K562 (cell line): ENCODE measurements around the gene SMIM35. TPM values are rescaled to one million over a fixed set of nuclear protein-coding genes. Genes with fewer than 3 reads are reported as not detected.

Experiments
- ATAC-seq: fragments of 200-7000 bp; cut with Tn5 transposase; 3 replicates; pipeline ENCODE4 v1.9.1; 2020; ENCODE audit warnings: moderate library complexity
- BruUV-seq: library from RNA; stranded (reverse); fragments of 400-500 nt; replicated peaks from 2 replicates; lab custom pipeline; 2021; lab: Mats Ljungman, UMichigan
- CTCF ChIA-PET: fragments of 300-600 bp; formaldehyde crosslinking; extraction: SDS; loops from one replicate; lab custom pipeline; 2021; ENCODE audit warnings: low intra/inter-chr PET ratio; lab: Yijun Ruan, JAX
- POLR2A ChIA-PET: fragments of 300-600, 350-650 bp; sonication (Branson Sonifier 250); formaldehyde crosslinking; extraction: SDS; loops from one replicate; lab custom pipeline; 2021; ENCODE audit warnings: antibody characterized with exemption, inconsistent platforms; lab: Yijun Ruan, JAX
- DNase-seq, 4 experiments: peaks; one replicate each; pipeline versions ENCODE4 v3.0.0 to v3.0.0-alpha.2; 2011 to 2018; ENCODE audit warnings: low spot score in 3 of 4, mixed read lengths in 3 of 4; ENCODE audit errors: extremely low read depth in 1 of 4
- FAIRE-seq: peaks from 2 replicates; lab custom pipeline; 2011; peaks lifted over from hg19 to GRCh38; lab: Jason Lieb, UNC
- H2AFZ ChIP-seq: 2 replicates; pipeline ENCODE4 v1.6.0; 2011; ENCODE audit warnings: low read depth, low read length, control low read depth, inconsistent platforms
- H3K27ac ChIP-seq: fragments of 200-600 bp; 3 replicates; pipeline ENCODE4 v1.8.0; 2011; ENCODE audit warnings: low read depth, mild to moderate bottlenecking, control low read depth, inconsistent platforms, low read length, moderate library complexity, mixed read lengths; ENCODE audit errors: extremely low read depth
- H3K27me3 ChIP-seq, 2 experiments: fragments of 300-600 bp in 1 of 2; 2 replicates in 1 of 2; 3 replicates in 1 of 2; pipeline versions ENCODE4 v1.6.0 to v1.8.0; 2011; ENCODE audit warnings: inconsistent platforms in 2 of 2, low read length in 2 of 2, mild to moderate bottlenecking in 1 of 2, mixed read lengths in 1 of 2, moderate library complexity in 1 of 2; ENCODE audit not compliant: control insufficient read depth in 2 of 2, insufficient read depth in 2 of 2
- H3K36me3 ChIP-seq: fragments of 300-600 bp; 3 replicates; pipeline ENCODE4 v1.8.0; 2011; ENCODE audit warnings: mild to moderate bottlenecking, low read length, inconsistent platforms; ENCODE audit not compliant: control insufficient read depth, insufficient read depth
- H3K4me1 ChIP-seq, 2 experiments: fragments of 200-600 bp in 1 of 2; replicated peaks in 1 of 2; 2 replicates in 1 of 2; 3 replicates in 1 of 2; pipeline versions ENCODE4 v1.5.1 to v1.8.0; 2011; ENCODE audit warnings: inconsistent platforms in 2 of 2, low read length in 2 of 2, mild to moderate bottlenecking in 1 of 2, mixed read lengths in 1 of 2, moderate library complexity in 1 of 2; ENCODE audit not compliant: control insufficient read depth in 2 of 2, insufficient read depth in 2 of 2
- H3K4me2 ChIP-seq: 2 replicates; pipeline ENCODE4 v1.6.1; 2011; ENCODE audit warnings: low read length, control low read depth, inconsistent platforms, mixed read lengths; ENCODE audit not compliant: insufficient read depth
- H3K4me3 ChIP-seq: fragments of 200-600 bp; sonication (generic), shearing (Covaris generic); 2 replicates; pipeline ENCODE4 v1.5.1; 2016; ENCODE audit warnings: control low read depth, inconsistent platforms
- H3K79me2 ChIP-seq: fragments of 200-600 bp; 3 replicates; pipeline ENCODE4 v1.8.0; 2011; ENCODE audit warnings: low read length, inconsistent platforms; ENCODE audit not compliant: control insufficient read depth, insufficient read depth
- H3K9ac ChIP-seq, 2 experiments: 2 replicates each; pipeline versions ENCODE4 v1.6.0 to v1.6.1; 2011; ENCODE audit warnings: low read depth in 2 of 2, low read length in 2 of 2, control low read depth in 1 of 2, inconsistent platforms in 1 of 2, mild to moderate bottlenecking in 1 of 2, mixed read lengths in 1 of 2; ENCODE audit not compliant: insufficient read depth in 1 of 2
- H3K9me1 ChIP-seq: one replicate; pipeline ENCODE4 v1.6.0; 2011; ENCODE audit warnings: inconsistent platforms, mild to moderate bottlenecking, low read length, moderate library complexity; ENCODE audit not compliant: control insufficient read depth, insufficient read depth
- H3K9me3 ChIP-seq: replicated peaks from 2 replicates; pipeline ENCODE4 v1.5.1; 2011; ENCODE audit warnings: low read depth, low read length, inconsistent platforms; ENCODE audit not compliant: control insufficient read depth, insufficient read depth
- H4K20me1 ChIP-seq: replicated peaks from 2 replicates; pipeline ENCODE4 v1.6.1; 2011; ENCODE audit warnings: low read length, inconsistent platforms, mixed read lengths; ENCODE audit not compliant: control insufficient read depth, insufficient read depth
- KLF6 ChIP-seq: fragments of 250-450 bp; sonication (Bioruptor Pico); IDR thresholded peaks from 2 replicates; pipeline ENCODE4 v1.4.0; 2020; ENCODE audit warnings: mild to moderate bottlenecking, moderate library complexity, borderline replicate concordance
- RB1 ChIP-seq: fragments of 450-650 bp; IDR thresholded peaks from 2 replicates; pipeline ENCODE4 v1.6.1; 2017; ENCODE audit warnings: low read depth, mild to moderate bottlenecking
- SPI1 ChIP-seq: IDR thresholded peaks from 2 replicates; pipeline ENCODE4 v1.6.1; 2011; ENCODE audit warnings: low read depth, low read length, control low read depth, borderline replicate concordance
- YY1 ChIP-seq, 3 experiments: IDR thresholded peaks; 2 replicates each; pipeline ENCODE4 v1.6.1; 2011; ENCODE audit warnings: low read length in 2 of 3, mild to moderate bottlenecking in 2 of 3, moderate library complexity in 2 of 3, borderline replicate concordance in 1 of 3, control low read depth in 1 of 3, low read depth in 1 of 3; ENCODE audit not compliant: insufficient read depth in 3 of 3, insufficient replicate concordance in 2 of 3, control insufficient read depth in 1 of 3, insufficient read length in 1 of 3; ENCODE audit errors: extremely low read depth in 1 of 3
- ZBTB12 ChIP-seq: fragments of 250-450 bp; sonication (Bioruptor Pico); IDR thresholded peaks from 2 replicates; pipeline ENCODE4 v1.4.0; 2020
- ZBTB2 ChIP-seq: fragments of 450-650 bp; IDR thresholded peaks from 2 replicates; pipeline ENCODE4 v1.6.1; 2016; ENCODE audit warnings: antibody characterized with exemption
- ZBTB26 ChIP-seq: fragments of 450-650 bp; formaldehyde crosslinking; IDR thresholded peaks from 2 replicates; pipeline ENCODE4 v1.4.0; 2022; ENCODE audit warnings: missing genetic modification characterization
- ZNF347 ChIP-seq: fragments of 450-650 bp; formaldehyde crosslinking; IDR thresholded peaks from 2 replicates; pipeline ENCODE4 v1.4.0; 2020; ENCODE audit warnings: low read depth, mild to moderate bottlenecking, moderate library complexity
- ZNF589 ChIP-seq: fragments of 200-800 bp; sonication (Bioruptor generic); IDR thresholded peaks from 2 replicates; pipeline ENCODE4 v1.6.1; 2016; ENCODE audit warnings: low read depth, missing genetic modification characterization, missing compliant biosample characterization
- ZNF639 ChIP-seq, 2 experiments: fragments of 200-800 bp in 1 of 2; sonication (Bioruptor generic) in 1 of 2; sonication (generic) in 1 of 2; formaldehyde crosslinking in 1 of 2; IDR thresholded peaks in 1 of 2; conservative IDR thresholded peaks in 1 of 2; 2 replicates each; pipeline versions ENCODE4 v1.5.0 to v1.6.1; 2016 to 2020; ENCODE audit warnings: missing compliant biosample characterization in 1 of 2, missing genetic modification characterization in 1 of 2, missing genetic modification reagents in 1 of 2
- ZNF75A ChIP-seq: fragments of 450-650 bp; formaldehyde crosslinking; IDR thresholded peaks from 2 replicates; pipeline ENCODE4 v1.4.0; 2020; ENCODE audit warnings: mild to moderate bottlenecking
- WGBS: fragments of 100-300 bp; shearing (Covaris generic); methylation state at CpG from one replicate; pipeline ENCODE4 v1.1.6; 2016; ENCODE audit warnings: low coverage, mixed read lengths; ENCODE audit not compliant: insufficient coverage; ENCODE audit errors: missing lambda C conversion rate; 5-methylcytosine and 5-hydroxymethylcytosine counted together
- in situ Hi-C: fragments of 300-500 bp; cut with MboI; formaldehyde crosslinking; loops from 4 replicates; pipeline ENCODE4 v1.15.0; 2018; ENCODE audit warnings: inconsistent platforms, mixed read lengths
- intact Hi-C: fragments of 100-400 bp; cut with micrococcal nuclease; formaldehyde crosslinking; loops from 2 replicates; pipeline ENCODE4 v1.14.2; 2022
- polyA plus RNA-seq, 8 experiments: library from polyadenylated mRNA; depleted of rRNA in 4 of 8; stranded (reverse) in 5 of 8; unstranded in 3 of 8; fragments of >200 nt; fragmentation: Nextera tagmentation in 2 of 8; fragmentation: Illumina TruSeq in 1 of 8; extraction: Ambion mirVana in 2 of 8; extraction: Trizol in 1 of 8; gene quantifications; 2 replicates each; pipeline versions ENCODE4 v1.2.1 to v1.2.3, GENCODE V29; 2011 to 2014; ENCODE audit warnings: inconsistent platforms in 1 of 8, missing spikeins in 1 of 8
- total RNA-seq, 7 experiments: library from RNA; depleted of rRNA in 6 of 7; stranded (reverse); fragments of >200 nt in 6 of 7; fragmentation: Illumina TruSeq in 2 of 7; extraction: Trizol in 2 of 7; gene quantifications; 2 replicates each; pipeline versions ENCODE4 v1.2.1 to v1.2.3, GENCODE V29; 2011 to 2021; ENCODE audit warnings: low replicate concordance in 1 of 7
- TF ChIP-seq, protein P1 (sequence below): sonication (generic); formaldehyde crosslinking; IDR thresholded peaks from 2 replicates; pipeline ENCODE4 v1.9.0; 2022; ENCODE audit warnings: mild to moderate bottlenecking, missing genetic modification reagents

Gene SMIM35
- total and polyA plus RNA-seq, 9 of the 15 experiments (the other 6 are each of a cell fraction or from before 2014, with no cell fraction given): 0.03 TPM; not detected in 7

- H3K9me3 ChIP-seq: no peaks in the 10 kb centered on the region; the same call in 1 of the 2 replicates
- no TSS peak for BruUV-seq
- peaks cover 65 to 67% of the 10 kb centered on the region in 2 experiments for H3K4me1 ChIP-seq
- H3K79me2 ChIP-seq: no peaks in the 10 kb centered on the region
- peak overlapping the region; percentile 79 for H2AFZ ChIP-seq
- intact Hi-C loops (loop anchor here (2.0 kb wide), 1 partner anchor 51 kb away; no protein-coding TSS in a partner anchor), in situ Hi-C loops (no loop called here)
- no peaks in the 10 kb centered on the region for H4K20me1 ChIP-seq
- FAIRE-seq (peak; percentile 69), ATAC-seq (peak; percentile 62), DNase-seq (peak; percentile 57 to 84 (median 72))
- H3K9me1 ChIP-seq: no peaks in the 10 kb centered on the region
- peak overlapping the region; percentile 73 for H3K4me2 ChIP-seq
- peak overlapping the region; percentile 68 to 84; a peak in 3 of 4 replicates for H3K9ac ChIP-seq
- ChIA-PET CTCF (no interaction called here), POLR2A (interaction anchor here (0.7 to 2.3 kb wide), 13 partner anchors 8 to 70 kb away, joined by 3 to 8 read pairs (median 3); no protein-coding TSS in a partner anchor)
- peak overlapping the region; percentile 90 for H3K27ac ChIP-seq
- H3K4me3 ChIP-seq: no peak overlapping the region
- no peaks in the 10 kb centered on the region for H3K27me3 ChIP-seq
- WGBS: 6% methylated on average over 6 of the region's 6 CpGs
- peaks cover 10% of the 10 kb centered on the region; the same call in 2 of the 3 replicates for H3K36me3 ChIP-seq
- TF ChIP-seq, protein P1, sequence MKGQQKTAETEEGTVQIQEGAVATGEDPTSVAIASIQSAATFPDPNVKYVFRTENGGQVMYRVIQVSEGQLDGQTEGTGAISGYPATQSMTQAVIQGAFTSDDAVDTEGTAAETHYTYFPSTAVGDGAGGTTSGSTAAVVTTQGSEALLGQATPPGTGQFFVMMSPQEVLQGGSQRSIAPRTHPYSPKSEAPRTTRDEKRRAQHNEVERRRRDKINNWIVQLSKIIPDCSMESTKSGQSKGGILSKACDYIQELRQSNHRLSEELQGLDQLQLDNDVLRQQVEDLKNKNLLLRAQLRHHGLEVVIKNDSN (CRISPR knock-in tag): no peak
- TF ChIP-seq ZNF639 (CRISPR knock-in tag; conservative IDR thresholded peaks at IDR 0.05 in 1 of 2, IDR thresholded peaks at IDR 0.05 in 1 of 2) (peak in 1 of 2 experiments; percentile 95; a peak in 2 of 4 replicates), ZNF75A (peak; percentile 69; the same call in 1 of the 2 replicates), SPI1 (peak; percentile 80; the same call in 1 of the 2 replicates), ZBTB26 (peak; percentile 48; the same call in 1 of the 2 replicates), KLF6 (CRISPR knock-in tag) (peak; percentile 94), YY1 (IDR thresholded peaks at IDR 0.05; ENCODE audit: borderline replicate concordance in 1 of 3, control insufficient read depth in 1 of 3, extremely low read depth in 1 of 3, insufficient read depth in 3 of 3, insufficient read length in 1 of 3, insufficient replicate concordance in 2 of 3, low read depth in 1 of 3, low read length in 2 of 3) (peak in 1 of 3 experiments; percentile 7), ZBTB12 (CRISPR knock-in tag) (peak; percentile 66; the same call in 1 of the 2 replicates), ZBTB2 (0 out of 2 replicates have a peak, but pooled peaks have one; percentile 17), ZNF589 (peak; percentile 94), RB1 (peak; percentile 17; the same call in 1 of the 2 replicates), ZNF347 (CRISPR knock-in tag) (no peak)
Measured at GRCh38 chr11:118002010-118002540, 84.7 kb downstream of the SMIM35 start.
